GM12872 (cell line): ENCODE results near the gene RNF169.

Experiments
- CTCF ChIP-seq: IDR thresholded peaks from 3 replicates; pipeline ENCODE4 v1.5.1; 2011; ENCODE audit warnings: low read depth, mild to moderate bottlenecking, low read length, moderate library complexity; ENCODE audit not compliant: insufficient read depth

The RNF169 gene

GRCh38 chr11:74748211-74749126, at the start of gene RNF169:
TSS of gene RNF169 (plus strand) at chr11:74748849. CDS start at chr11:74748881, 32 bp downstream.
- no peak for TF ChIP-seq CTCF

GRCh38 chr11:74699615-74700396, 48.8 kb upstream of the RNF169 start:
- no peak for TF ChIP-seq CTCF

GRCh38 chr11:74701351-74701750, 47.3 kb upstream of the RNF169 start:
- 0 out of 3 replicates have a peak, but pooled peaks have one; percentile 10 for TF ChIP-seq CTCF

GRCh38 chr11:74702383-74703007, 46.2 kb upstream of the RNF169 start:
- TF ChIP-seq CTCF: peak; percentile 90

- no peak for TF ChIP-seq CTCF
Observed at GRCh38 chr11:74703211-74703610, 45.4 kb upstream of the RNF169 start.

GRCh38 chr11:74707182-74707581, 41.5 kb upstream of the RNF169 start:
- TF ChIP-seq CTCF: no peak
